Large intestine (tissue), 3 donors: ENCODE measurements around the gene ZNF853. TPM values are rescaled to one million over a fixed set of nuclear protein-coding genes. Genes with fewer than 3 reads are reported as not detected.

Experiments used
- DNase-seq, 2 donors: peaks; one replicate each; pipeline versions ENCODE4 v3.0.0 to v3.0.0-alpha.2; 2013
- H3K27ac ChIP-seq: one replicate; pipeline ENCODE4 v1.5.1; 2013; ENCODE audit warnings: low read length
- H3K27me3 ChIP-seq: 2 replicates; pipeline ENCODE4 v1.6.1; 2013; ENCODE audit warnings: low read length; ENCODE audit not compliant: control insufficient read depth, insufficient read depth
- H3K36me3 ChIP-seq: 2 replicates; pipeline ENCODE4 v1.6.1; 2013; ENCODE audit warnings: low read length; ENCODE audit not compliant: control insufficient read depth, insufficient read depth
- H3K4me1 ChIP-seq: one replicate; pipeline ENCODE4 v1.6.1; 2013; ENCODE audit warnings: low read length; ENCODE audit not compliant: control insufficient read depth, insufficient read depth
- H3K4me3 ChIP-seq: one replicate; pipeline ENCODE4 v1.5.1; 2013; ENCODE audit warnings: low read length
- H3K9me3 ChIP-seq: one replicate; pipeline ENCODE4 v1.6.1; 2013; ENCODE audit warnings: mild to moderate bottlenecking, low read depth, low read length, moderate library complexity; ENCODE audit not compliant: control insufficient read depth
- WGBS: methylation state at CpG from one replicate; pipeline ENCODE4 v1.1.5; 2013; ENCODE audit warnings: low lambda C conversion rate; ENCODE audit not compliant: insufficient coverage; 5-methylcytosine and 5-hydroxymethylcytosine counted together
- polyA plus RNA-seq: library from polyadenylated mRNA; unstranded; fragments of 120-200 nt; gene quantifications from one replicate; pipeline ENCODE4 v1.2.1, GENCODE V29; 2013

Gene ZNF853
- polyA plus RNA-seq, 1 donor: 5.7 TPM

GRCh38 chr7:6636741-6637543 lies 21.5 kb downstream of the ZNF853 start, which contains the start of gene ZNF316:
ZNF316 (plus strand) TSS chr7:6637318; CDS start chr7:6642410, 5,092 bp downstream.
- no CpG with 5 or more reads among the region's 104 CpGs for WGBS
- Histone ChIP-seq H3K27ac (no peak within 1 kb of the TSS), H3K36me3 (peaks cover 19% of the 10 kb centered on the region), H3K9me3 (no peaks in the 10 kb centered on the region), H3K4me3 (peak within 1 kb of the TSS; percentile 73), H3K27me3 (no peaks in the 10 kb centered on the region), H3K4me1 (peaks cover 4% of the 10 kb centered on the region)
- DNase-seq: peak in 1 of 2 donors; percentile 49

DNA sequence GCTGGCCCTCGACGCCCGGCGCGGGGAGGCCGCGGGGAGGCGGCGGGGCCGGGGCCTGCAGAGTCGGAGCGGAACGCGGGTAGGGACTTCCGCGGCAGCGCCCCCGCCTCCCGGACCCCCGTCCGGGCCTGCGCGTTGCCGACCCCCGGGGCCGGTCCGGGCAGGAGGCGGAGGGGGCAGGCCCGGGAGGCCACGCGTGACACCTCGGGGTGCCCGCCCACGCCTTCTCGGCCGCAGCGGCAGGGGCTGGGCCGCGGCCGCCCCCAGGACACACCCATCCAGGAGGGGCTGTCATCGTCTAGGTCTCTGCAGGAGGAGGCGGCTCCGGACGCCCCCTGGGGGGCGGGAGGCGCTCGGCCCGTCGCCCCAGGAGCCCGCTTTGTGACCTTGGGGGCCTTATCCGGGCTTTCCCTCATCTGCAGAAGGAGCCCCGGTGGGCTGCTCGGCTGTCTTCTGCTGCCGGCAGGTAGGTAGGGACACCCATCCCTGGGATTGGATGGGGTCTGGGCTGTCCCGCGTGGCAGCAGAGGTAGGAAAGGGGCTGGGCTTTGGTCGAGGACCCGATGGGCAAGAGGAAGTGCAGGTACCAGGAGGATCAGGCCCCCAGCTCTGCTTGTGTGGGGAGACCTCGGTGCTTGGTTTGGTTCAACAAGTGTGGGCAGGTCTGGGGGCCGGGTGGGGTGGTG lies 22.3 kb downstream of the ZNF853 start:
- no CpG with 5 or more reads among the region's 60 CpGs for WGBS
- Histone ChIP-seq H3K27me3 (no peaks in the 10 kb centered on the region), H3K27ac (no peak overlapping the region), H3K4me3 (peak overlapping the region; percentile 60), H3K36me3 (peaks cover 26% of the 10 kb centered on the region), H3K4me1 (peaks cover 4% of the 10 kb centered on the region), H3K9me3 (no peaks in the 10 kb centered on the region)
- DNase-seq: peak in 1 of 2 donors; percentile 39

GRCh38 chr7:6639032-6639431 lies 23.6 kb downstream of the ZNF853 start:
- H3K4me1 ChIP-seq: peaks cover 4% of the 10 kb centered on the region
- H3K36me3 ChIP-seq: peaks cover 40% of the 10 kb centered on the region
- H3K9me3 ChIP-seq: no peaks in the 10 kb centered on the region
- no peaks in the 10 kb centered on the region for H3K27me3 ChIP-seq
- no CpG with 5 or more reads among the region's 4 CpGs for WGBS
- no peak for DNase-seq
- no peak overlapping the region for H3K4me3 ChIP-seq
- H3K27ac ChIP-seq: no peak overlapping the region

DNA sequence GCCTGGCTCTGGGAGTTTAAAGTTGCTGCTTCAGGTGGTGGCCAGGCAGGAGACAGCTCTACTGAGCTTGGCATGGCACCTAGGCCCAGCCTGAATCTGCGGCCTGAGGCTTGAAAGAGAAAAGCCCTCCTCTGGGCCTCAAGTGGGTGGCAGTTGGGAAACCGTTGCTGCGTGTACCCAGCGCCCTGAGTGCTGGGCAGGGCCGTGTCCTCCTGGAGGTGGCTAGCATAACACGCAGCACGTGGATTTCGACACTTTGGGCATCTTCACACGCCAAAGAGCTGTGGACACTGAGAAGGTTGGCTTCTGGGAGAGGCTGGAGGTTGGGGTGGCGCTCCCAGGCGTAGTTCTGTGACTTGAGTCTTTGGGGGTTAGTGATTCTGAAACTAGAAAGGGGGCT lies 24.2 kb downstream of the ZNF853 start:
- H3K27me3 ChIP-seq: no peaks in the 10 kb centered on the region
- peaks cover 46% of the 10 kb centered on the region for H3K36me3 ChIP-seq
- H3K4me3 ChIP-seq: no peak overlapping the region
- H3K4me1 ChIP-seq: peaks cover 4% of the 10 kb centered on the region
- no CpG with 5 or more reads among the region's 11 CpGs for WGBS
- H3K9me3 ChIP-seq: no peaks in the 10 kb centered on the region
- no peak for DNase-seq
- no peak overlapping the region for H3K27ac ChIP-seq

GRCh38 chr7:6640246-6640721 lies 24.9 kb downstream of the ZNF853 start:
- Histone ChIP-seq H3K27me3 (no peaks in the 10 kb centered on the region), H3K9me3 (no peaks in the 10 kb centered on the region), H3K27ac (no peak overlapping the region), H3K4me1 (peaks cover 4% of the 10 kb centered on the region), H3K36me3 (peaks cover 51% of the 10 kb centered on the region), H3K4me3 (no peak overlapping the region)
- no CpG with 5 or more reads among the region's 11 CpGs for WGBS
- peak in 1 of 2 donors; percentile 29 for DNase-seq

DNA sequence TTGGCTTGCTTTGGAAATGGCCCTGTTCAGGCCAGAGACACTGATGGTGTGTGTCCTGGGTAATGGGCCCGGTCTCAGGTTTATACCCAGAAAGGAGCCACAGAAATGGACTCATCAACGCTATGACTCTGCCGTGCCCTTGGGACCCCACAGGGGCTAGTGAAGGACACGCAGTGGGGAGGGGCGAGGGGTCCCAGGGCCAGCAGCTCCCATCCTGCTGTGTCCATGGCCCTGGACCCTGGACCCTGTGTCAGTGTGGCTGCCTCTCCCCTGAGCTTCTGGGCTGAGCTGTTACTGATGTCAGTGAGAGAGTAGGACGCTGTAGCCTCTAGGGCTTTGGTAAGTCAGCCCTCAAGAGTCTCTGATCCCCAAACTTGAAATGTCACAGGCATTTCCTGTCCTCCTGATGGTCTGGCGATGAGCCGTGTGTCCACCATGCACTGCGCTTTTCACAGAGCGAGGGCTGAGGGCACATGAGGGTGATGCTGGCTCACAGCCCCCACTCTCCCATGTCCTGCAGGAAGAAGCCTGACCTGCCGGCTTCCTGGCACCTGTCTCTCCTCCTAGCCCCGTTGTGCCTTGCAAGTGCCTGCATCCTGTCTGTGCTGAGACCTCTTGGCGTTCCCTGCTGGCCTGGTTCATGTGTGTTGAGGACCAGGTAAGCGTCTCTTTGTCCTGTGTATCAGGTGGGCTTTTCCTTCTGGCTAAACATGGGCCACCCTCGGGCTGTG lies 26.1 kb downstream of the ZNF853 start:
- Histone ChIP-seq H3K4me1 (peaks cover under 1% of the 10 kb centered on the region), H3K27ac (no peak overlapping the region), H3K9me3 (no peaks in the 10 kb centered on the region), H3K4me3 (no peak overlapping the region), H3K36me3 (peaks cover 56% of the 10 kb centered on the region), H3K27me3 (no peaks in the 10 kb centered on the region)
- no peak for DNase-seq
- no CpG with 5 or more reads among the region's 15 CpGs for WGBS

GRCh38 chr7:6642239-6642839 lies 26.9 kb downstream of the ZNF853 start:
- Histone ChIP-seq H3K27ac (no peak overlapping the region), H3K4me3 (no peak overlapping the region), H3K9me3 (no peaks in the 10 kb centered on the region), H3K36me3 (peaks cover 64% of the 10 kb centered on the region), H3K4me1 (no peaks in the 10 kb centered on the region), H3K27me3 (no peaks in the 10 kb centered on the region)
- WGBS: no CpG with 5 or more reads among the region's 24 CpGs
- no peak for DNase-seq

DNA sequence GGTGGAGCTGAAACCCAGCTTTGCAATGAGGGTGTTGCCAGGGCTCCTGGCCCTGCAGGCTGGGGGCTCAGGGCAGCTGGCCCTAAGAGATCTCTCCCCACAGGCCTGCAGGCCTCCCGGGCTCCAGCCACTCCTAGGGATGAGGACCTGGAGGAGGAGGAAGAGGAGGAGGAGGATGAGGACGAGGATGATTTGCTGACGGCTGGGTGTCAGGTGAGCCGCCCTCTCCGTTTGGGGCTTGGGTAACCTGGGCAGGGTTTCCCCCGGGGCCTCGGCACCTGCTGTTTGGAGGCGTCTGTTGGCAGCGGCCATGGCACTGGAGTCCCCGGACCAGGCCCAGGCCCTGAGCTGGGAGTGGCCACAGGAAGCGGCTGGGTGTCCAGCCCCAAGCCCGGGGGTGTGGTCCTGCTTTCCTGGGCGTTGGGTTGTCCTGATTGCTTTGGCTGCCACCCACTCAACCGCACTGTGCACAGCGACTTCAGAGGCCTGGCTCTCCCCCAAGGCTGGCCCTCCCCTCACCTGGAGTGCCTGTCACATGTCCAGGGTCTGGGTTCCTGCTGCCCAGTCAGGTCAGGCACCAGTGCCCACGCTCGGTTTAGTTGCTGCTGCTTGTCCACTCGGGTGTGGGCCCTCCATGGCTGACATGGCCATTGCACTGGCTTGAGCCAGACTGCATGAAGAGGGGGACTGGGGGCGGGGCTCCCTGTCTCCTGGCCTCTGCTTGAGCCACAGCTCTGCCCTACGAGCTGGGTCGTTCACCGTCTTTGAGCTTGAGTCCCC lies 27.6 kb downstream of the ZNF853 start:
- H3K36me3 ChIP-seq: peaks cover 71% of the 10 kb centered on the region
- no peaks in the 10 kb centered on the region for H3K4me1 ChIP-seq
- H3K27ac ChIP-seq: no peak overlapping the region
- H3K4me3 ChIP-seq: no peak overlapping the region
- WGBS: no CpG with 5 or more reads among the region's 22 CpGs
- no peaks in the 10 kb centered on the region for H3K9me3 ChIP-seq
- no peaks in the 10 kb centered on the region for H3K27me3 ChIP-seq
- DNase-seq: no peak

- whole genome bisulfite sequencing: no CpG with 5 or more reads among the region's 21 CpGs
- Histone ChIP-seq H3K4me3 (no peak overlapping the region), H3K27me3 (no peaks in the 10 kb centered on the region), H3K36me3 (peaks cover 81% of the 10 kb centered on the region), H3K9me3 (no peaks in the 10 kb centered on the region), H3K4me1 (no peaks in the 10 kb centered on the region), H3K27ac (no peak overlapping the region)
- no peak for DNase-seq
Measured at GRCh38 chr7:6643915-6644625, 28.7 kb downstream of the ZNF853 start.
